ENCODE results near the gene HYLS1.
"Not testable (repeated sequence)": the region's sequence is repeated elsewhere in the genome, so short reads cannot be mapped to it uniquely, and the experiment has no call there.

Gene HYLS1, protein sequence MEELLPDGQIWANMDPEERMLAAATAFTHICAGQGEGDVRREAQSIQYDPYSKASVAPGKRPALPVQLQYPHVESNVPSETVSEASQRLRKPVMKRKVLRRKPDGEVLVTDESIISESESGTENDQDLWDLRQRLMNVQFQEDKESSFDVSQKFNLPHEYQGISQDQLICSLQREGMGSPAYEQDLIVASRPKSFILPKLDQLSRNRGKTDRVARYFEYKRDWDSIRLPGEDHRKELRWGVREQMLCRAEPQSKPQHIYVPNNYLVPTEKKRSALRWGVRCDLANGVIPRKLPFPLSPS

DNA sequence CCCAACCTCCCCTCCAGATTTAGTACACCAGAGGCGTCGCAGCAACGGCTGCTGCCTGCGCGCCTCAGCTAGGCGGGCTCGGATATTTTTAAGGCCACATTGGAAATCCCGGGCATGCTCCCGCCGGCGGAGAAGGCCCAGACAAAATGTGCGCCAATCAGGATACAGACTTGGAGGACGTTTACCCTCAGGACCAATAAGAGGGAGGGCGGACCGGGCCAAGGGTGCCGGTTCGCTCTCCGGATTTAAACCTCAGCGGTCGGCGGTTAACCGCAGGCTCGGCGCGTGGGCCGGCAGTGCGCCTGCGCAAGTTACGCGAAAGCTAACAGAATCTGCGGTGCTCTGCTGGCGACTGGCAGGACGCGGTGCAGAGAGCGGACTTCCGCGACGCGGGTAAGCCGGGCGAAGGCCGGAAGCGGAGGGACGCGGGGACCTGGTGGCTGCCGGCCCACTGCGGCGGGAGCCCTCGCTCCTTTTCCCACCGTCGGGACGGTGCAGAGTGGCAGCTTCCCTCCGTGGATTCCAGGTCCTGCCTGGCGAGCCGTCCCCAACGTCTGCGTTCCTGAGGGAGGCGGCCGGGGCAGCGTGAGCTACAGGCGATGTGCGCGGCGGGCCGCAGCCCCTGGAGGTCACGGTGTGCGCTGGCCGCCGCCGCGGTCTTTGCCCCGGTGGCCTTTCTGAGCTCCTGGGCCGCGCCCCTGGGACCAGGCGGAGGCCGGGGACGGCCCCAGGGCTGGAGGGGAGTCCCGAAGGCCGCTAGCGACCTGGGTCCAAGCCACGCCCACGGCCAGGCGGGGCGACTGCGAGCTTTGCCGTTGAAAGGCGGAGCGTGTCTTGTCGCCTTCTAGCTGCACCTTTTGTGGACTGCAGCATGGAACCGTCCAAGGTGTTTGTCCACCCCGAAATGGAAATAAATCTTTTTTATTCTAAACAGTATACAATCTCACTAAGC is at the start of gene HYLS1:
Gene HYLS1, plus strand, starts transcription at position 296 of the 952 bp plus-strand sequence. CDS start 11,701 bp downstream, outside the sequence.
- peak; percentile 94 to 97 for DNase-seq

DNA sequence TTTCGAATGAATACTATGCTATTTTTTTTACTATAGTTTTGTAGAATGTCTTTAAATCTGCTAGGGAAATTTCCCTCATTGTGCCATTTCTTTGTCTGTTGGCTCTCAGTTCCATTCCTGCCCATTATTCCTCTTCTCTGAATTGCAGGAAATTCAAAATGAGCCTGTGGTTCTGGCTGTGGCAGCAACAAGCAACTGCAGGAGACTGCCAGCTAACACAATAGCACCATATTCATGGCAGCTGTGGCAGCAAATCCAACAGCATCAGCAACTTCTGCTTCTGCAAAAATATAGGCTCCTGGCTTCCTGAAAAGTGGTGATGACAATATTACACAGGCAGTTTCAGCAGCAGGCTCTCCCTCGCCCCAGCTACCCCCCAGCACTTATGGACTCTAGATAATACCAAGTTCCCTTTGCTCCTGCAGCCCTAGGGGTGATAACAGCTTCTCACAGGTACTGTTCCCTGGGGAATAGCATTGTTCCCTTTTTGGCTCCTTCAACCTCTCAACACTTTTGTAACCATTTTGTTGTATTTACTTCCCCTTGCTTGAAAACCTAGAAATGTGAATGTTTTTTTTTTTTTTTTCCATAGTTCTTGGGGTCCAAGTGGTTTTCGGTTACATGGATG is 45.0 kb upstream of the HYLS1 start:
- DNase-seq, result peak; percentile 2 to 4

DNA sequence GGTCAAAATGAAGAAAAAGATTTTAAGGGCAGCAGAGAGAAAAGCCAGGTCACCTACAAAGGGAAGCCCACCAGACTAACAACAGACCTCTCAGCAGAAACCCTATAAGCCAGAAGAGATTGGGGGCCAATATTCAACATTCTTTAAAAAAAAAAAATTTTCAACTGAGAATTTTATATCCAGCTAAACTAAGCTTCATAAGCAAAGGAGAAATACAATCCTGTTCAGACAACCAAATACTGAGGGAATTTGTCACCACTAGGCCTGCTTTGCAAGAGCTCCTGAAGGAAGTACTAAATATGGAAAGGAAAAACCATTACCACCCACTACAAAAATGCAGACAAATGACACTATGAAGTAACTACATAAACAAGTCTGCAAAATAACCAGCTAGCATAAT is 41.3 kb upstream of the HYLS1 start:
- no peak for DNase-seq

DNA sequence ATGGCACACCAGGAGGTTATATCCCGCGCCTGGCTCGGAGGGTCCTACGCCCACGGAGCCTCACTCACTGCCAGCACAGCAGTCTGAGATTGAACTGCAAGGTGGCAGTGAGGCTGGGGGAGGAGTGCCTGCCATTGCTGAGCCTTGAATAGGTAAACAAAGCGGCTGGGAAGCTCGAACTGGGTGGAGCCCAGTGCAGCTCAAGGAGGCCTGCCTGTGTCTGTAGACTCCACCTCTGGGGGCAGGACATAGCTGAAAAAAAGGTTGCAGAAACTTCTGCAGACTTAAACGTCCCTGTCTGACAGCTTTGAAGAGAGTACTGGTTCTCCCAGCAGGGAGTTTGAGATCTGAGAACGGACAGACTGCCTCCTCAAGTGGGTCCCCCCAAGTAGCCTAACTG is 29.8 kb upstream of the HYLS1 start:
- DNase-seq, result not testable (repeated sequence)

DNA sequence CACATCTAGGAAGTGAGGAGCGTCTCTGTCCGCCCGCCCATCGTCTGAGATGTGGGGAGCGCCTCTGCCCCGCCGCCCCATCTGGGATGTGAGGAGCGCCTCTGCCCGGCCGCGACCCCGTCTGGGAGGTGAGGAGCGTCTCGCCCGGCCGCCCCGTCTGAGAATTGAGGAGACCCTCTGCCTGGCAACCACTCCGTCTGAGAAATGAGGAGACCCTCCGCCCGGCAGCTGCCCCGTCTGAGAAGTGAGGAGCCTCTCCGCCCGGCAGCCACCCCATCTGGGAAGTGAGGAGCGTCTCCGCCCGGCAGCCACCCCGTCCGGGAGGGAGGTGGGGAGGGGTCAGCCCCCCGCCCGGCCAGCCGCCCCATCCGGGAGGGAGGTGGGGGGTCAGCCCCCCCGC is 24.7 kb upstream of the HYLS1 start:
- DNase-seq, result not testable (repeated sequence)

DNA sequence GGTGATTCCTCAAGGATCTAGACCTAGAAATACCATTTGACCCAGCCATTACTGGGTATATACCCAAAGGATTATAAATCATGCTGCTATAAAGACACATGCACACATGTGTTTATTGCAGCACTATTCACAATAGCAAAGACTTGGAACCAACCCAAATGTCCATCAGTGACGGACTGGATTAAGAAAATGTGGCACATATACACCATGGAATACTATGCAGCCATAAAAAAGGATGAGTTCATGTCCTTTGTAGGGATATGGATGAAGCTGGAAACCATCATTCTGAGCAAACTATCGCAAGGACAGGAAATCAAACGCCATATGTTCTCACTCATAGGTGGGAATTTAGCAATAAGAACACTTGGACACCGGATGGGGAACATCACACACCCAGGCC is 22.1 kb upstream of the HYLS1 start:
- not testable (repeated sequence) for DNase-seq

DNA sequence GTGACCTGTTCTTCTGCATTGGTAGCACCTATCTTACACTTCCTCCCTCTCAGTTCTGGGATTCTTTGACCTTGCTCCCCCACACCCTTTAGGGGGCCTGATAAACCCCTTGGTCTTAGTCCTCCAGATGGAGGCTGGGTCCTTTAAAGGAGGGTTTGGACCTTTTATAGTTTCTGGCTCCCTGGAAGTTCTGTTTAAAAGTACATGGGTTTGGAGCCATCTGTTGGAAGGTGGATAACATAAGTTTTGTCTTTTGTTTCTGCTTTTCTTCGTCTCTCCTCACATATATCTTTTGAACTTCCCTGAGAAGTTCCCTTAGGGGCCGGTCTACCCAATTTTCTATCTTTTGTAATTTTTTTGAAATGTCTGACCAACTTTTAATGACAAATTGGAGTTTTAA is 17.9 kb upstream of the HYLS1 start:
- no peak for DNase-seq

DNA sequence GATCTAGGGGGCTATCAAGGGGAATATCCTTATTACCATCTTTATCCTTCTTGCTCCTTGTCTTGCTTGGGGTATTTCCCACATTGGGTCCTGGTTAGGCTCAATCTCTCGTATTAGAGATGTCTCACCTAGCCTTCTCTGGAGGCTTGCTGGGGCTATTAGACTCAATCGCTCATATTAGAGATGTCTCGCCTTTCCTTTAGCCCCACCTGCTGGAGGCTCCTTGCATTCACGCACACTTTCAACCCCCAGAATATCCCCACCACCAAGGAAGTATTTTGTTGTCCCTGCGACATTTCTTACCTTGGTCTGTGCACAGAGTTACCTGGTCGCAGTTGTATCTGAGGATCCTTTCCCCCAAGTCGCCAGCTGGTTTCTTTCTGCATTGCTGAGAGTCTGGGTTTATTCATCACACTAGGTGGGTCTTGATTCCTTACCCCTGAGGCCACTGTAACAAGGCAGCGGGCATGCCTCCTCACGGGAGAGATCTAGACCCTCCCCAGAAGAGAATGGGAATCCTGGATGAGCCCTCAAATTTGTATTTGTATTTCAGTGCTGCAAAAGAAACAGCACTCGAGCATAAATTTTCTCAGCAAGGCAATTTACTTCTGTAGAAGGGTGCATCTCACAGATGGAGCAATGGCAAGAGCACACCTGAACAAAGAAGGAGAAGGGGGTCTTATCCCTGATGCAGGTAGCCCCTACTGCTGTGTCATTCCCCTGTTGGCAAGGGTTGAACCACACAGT is 15.9 kb upstream of the HYLS1 start:
- peak; percentile 39 to 54 for DNase-seq

DNA sequence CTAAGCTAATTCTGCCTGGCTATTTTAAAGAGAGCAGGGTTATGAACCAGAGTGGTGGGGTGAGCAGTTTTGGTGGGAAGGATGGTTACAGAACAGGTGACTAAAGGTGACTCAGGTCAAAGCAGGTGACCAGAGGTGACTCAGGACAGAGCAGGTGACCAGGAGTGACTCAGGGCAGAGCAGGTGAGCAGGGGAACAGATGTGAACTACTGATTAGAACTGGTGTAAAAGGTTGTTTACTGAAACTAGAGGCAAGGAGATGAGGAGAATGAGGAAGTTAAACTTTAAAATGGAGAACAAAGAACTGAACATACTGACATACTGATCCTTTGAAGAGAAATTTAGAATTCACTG is 15.4 kb upstream of the HYLS1 start:
- DNase-seq, result peak; percentile 9 to 12

DNA sequence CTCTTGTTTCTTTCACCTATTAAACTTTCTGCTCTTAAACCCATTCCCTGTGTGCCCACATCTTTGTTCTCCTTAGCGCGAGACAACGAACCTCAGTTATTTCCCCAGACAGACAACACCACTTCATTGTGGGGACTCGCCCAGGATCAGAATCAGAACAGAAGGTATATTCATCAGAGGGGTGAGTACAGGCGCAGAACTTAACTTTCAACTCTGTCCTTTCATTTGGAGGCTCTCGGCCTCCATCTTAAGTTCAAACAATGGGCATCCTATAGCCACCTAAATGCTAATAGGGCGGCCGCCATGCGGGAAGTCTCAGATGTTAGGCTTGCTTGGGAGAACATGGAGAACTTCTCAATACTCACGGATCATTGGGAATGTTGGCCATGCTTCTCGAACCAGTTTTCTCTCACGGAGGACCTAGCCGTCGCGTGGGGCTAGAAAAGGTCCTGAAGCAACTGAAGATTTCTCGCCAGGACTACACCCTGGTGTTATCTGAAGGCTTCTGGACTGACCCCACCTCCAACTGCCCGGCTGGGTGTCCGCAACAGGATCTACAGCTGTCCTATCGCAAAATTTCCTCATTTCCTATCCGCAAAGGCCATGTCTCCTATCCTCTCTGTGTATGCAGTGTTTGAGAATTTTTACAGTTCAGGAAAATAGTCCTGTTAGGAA is 13.4 kb upstream of the HYLS1 start:
- DNase-seq, result no peak

DNA sequence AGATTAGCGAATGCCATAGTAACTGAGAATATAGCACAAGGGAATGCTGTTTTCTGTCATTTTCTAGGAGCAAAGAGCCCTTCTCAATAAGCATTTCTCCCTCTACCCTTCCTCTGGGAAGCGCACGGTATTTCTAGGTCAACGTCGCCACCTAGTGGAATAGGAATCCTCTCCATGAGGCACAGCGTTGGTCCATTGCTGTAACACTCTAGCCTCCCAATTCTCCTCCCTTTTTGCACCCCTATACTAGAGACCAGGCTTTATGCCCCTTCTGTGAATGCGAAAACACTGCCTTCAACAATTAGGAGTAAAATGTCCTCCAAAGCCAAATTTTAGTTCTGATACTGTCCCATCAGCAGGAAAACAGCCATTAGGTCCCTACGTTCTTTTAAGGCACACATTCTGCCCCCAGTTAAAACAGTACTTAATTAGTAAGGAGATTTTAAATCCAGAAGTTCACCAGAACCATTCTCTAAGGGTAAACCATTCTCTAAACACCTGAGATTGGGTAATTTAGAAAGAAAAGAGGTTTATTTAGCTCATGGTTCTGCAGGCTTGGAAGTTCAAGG is 12.8 kb upstream of the HYLS1 start:
- DNase-seq, result peak; percentile 80 to 83

DNA sequence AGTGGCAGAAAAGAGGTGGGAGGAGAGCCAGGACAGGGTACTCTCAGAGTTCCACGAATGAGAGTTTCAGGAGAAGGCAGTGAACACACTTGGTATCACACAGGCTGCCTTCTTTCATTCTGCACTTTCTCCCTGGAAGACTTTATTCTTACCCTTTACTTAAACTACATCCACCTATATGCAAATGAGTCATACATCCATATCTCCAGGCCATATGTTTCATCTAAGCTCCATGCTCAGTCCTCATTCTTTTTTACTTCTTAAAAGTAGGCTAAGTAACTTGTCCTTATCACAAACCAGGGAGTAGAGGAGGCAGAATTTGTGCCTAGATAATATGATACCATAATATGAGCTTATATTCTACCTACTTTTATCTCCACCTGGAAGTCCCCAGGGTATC is 6.2 kb upstream of the HYLS1 start:
- DNase-seq, result no peak

DNA sequence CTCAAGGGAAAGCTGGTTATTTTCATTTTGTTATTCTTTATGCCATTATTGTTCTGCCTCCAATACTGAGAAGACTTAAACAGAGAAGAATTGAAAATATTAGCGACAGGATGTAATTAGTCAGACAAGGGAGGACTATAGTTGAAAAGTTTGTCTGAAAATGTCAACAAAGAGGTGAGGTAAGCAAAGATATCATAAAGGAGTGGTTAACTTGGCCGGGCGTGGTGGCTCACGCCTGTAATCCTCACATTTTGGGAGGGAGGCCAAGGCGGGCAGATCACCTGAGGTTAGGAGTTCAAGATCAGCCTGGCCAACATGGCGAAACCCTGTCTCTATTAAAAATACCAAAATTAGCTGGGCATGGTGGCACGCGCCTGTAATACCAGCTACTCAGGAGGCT is 4.1 kb upstream of the HYLS1 start:
- no peak for DNase-seq

DNA sequence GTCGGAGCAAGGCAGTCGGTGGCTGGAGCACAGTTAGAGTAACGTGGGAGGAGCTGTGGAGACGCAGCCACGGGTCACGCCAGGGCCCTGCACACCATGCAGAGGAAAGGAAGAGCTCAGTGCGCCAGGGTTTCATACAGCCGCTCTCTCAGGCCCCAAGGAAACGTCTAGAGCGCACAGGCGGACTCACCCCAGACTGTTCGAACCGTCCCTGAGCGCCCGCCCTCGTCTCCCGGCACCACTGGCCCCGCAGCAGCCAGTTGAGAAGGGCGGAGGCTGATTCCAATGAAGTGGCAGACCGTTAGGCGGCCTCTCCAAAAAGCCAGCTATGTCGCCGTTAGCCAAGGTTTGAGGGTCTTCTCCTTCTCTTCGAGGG is 483 bp upstream of the HYLS1 start:
- peak; percentile 71 to 77 for DNase-seq

DNA sequence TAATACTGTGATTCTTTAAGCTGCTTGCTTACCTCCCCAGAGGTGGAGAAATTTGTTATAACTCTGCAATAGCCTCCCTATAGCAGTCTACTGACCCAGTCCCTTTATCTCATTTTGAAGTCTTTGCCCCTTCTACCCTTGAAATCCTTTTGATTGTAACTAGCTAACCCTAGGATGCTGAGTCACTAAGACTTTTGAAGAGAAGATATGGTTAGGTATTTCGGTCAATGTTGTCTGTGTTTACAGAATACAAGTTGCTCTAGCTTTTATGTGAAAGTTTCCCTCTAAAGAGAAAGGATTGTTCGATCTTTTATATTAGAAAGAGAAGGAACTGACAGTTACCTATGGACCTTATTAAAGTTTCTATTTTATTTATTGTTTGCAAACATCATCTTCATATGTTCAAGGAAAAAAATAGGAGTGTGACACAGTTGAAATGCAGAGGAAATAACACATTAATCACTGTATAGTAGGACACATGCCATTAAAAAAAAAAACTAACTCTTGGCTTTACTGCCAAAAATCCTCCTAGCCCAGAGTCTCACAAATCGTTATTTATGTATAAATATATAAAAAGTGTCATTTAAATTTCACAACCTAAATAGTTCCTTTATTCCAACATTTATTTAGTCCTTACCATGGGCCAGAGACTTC is 3.1 kb downstream of the HYLS1 start:
- no peak for DNase-seq

DNA sequence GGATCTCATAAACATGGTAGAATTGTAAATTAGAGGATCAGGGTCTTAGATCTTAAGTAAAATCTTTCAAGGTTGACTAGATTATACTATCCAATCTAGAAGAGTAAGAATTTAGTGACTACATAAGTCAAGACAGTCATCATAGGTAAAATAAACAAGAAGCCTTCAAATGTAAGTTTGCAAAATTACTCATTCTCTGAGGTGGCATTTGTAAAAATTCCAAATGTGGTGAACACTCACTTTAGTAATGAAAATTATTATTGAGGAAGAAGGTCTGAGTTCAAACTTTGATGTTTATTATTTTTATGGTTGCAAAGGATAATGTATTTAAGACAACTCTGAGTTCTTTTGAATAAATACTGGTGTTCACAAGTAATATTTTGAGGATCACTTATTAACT is 4.6 kb downstream of the HYLS1 start:
- DNase-seq, result no peak

DNA sequence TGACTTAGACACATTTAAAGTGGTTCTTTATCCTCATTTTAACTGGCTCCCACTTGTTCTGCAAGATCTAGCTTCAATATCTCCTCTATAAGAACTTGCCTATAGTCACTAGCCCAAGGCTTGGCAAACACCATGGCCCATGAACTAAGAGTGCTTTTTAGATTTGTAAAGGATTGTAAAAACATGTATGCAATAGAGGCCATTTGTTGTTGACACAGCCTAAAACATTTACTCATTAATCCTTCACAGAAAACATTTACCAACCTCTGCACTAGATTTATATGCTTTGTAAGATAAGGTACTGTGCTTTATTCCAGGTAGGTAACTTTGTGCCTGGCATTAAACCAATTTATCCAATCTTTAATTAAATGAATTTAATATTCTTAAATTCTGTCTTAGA is 5.5 kb downstream of the HYLS1 start:
- no peak for DNase-seq

DNA sequence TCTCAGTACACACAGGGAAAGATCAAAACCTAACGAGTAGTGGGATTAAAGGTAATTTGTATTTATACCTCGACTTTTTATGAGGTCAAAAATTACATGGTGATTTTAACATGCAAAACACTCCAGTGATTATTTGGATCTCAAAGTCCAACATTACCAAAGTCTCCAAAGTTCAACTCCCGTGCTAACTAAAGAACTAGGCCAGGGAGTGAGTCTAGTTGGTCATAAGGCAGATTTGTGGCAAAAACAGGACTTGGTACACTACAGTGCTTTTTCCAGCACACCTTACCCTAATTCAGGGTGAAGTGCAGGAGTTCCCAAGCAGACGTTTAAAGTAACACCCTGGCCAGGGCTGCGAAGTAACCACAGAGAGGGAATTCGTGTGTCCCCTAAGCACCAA is 14.4 kb downstream of the HYLS1 start:
- DNase-seq, result no peak

DNA sequence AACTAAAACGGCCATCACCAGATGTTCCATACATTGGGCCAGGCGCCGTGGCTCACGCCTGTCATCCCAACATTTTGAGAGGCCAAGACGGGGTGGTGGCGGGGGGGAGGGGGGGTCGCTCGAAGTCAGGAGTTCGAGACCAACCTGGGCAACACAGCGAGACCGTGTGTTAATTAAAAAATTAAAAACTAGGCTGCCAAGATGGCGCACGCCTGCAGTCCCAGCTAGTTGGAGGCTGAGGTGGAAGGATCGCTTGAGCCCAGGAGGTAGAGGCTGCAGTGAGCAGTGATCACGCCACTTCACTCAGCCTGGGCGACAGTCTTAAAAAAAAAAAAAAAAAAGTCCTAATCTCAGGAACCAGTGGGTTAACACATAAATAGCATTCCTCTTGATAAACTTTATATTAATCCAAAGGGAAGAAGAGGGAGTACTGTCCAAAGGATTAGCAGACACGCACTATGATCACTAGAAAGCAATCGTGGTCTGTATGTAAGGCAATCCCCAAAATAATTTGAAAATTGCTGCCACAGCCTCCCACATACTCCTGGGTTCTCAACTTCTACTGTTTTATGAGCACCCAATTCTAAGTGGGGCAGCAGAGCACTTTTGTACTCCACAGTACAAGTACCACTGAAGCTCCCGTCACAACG is 14.9 kb downstream of the HYLS1 start:
- no peak for DNase-seq

DNA sequence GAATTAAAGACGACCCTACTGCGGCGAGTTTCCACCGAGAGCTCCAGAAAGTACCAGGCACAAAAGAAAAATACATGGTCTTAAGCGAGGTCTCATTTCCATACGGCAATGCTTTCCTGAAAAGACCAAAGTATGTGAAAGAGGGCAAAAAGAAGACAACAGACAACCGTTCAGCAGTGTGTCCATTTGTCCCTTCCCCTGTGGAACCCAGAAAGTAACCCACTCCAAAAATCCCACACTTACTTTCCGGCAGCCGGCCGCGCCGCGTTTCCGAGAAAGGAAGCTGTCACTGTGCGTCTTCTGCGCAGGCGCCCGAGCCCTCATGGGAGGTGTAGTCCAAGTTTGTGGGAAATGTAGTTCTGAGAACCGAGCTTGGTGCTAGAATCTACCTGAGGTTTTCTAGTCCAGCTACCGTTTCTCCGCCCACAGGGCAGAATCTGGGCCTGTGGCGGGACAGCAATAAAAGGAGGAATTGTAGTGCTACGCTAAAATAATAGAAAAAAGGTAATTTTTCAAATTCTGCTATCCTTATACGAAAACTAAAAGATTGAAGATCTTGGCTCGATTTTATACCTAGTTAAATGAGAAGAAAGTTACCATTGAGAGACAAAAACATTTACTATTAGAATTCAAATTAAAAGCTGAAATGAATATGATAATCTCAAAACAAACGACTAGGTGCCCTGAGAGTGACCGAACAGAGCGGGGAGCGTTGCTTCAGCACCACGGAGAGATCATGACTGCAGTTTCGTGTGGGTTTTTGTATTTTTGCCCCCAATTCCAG is 15.7 kb downstream of the HYLS1 start, which contains the start of gene PUS3:
Gene PUS3, minus strand, starts transcription at position 280 of the 784 bp plus-strand sequence. CDS start 6,922 bp downstream, outside the sequence.
- peak; percentile 86 to 91 for DNase-seq
